ENCODE results near the gene ZPBP2.
"Not testable (repeated sequence)": the region's sequence is repeated elsewhere in the genome, so short reads cannot be mapped to it uniquely, and the experiment has no call there.

The ZPBP2 gene

GRCh38 chr17:39855911-39856649, 11.9 kb upstream of the ZPBP2 start:
- DNase-seq: not testable (repeated sequence)

GRCh38 chr17:39861235-39861634, 6.8 kb upstream of the ZPBP2 start:
- no peak for DNase-seq

- no peak for DNase-seq
Observed at GRCh38 chr17:39863244-39863917, 4.6 kb upstream of the ZPBP2 start.

GRCh38 chr17:39863918-39864746, 3.9 kb upstream of the ZPBP2 start, which contains the start of gene IKZF3:
Gene IKZF3 (minus strand): TSS chr17:39864312. CDS start chr17:39864126, 186 bp downstream.
- peak; percentile 90 to 92 for DNase-seq

- DNase-seq: no peak
Observed at GRCh38 chr17:39866013-39866730, 1.8 kb upstream of the ZPBP2 start.

- DNase-seq: peak; percentile 79 to 81
Observed at GRCh38 chr17:39867084-39867879, 720 bp upstream of the ZPBP2 start.

GRCh38 chr17:39868554-39868942, 546 bp downstream of the ZPBP2 start:
- DNase-seq: no peak

- no peak for DNase-seq
Observed at GRCh38 chr17:39870776-39871175, 2.8 kb downstream of the ZPBP2 start.

- no peak for DNase-seq
Observed at GRCh38 chr17:39871801-39872200, 3.8 kb downstream of the ZPBP2 start.

- DNase-seq: no peak
Observed at GRCh38 chr17:39872751-39873150, 4.7 kb downstream of the ZPBP2 start.

GRCh38 chr17:39886102-39886501, 18.1 kb downstream of the ZPBP2 start:
- DNase-seq: not testable (repeated sequence)

- DNase-seq: no peak
Observed at GRCh38 chr17:39887078-39887477, 19.1 kb downstream of the ZPBP2 start.

- no peak for DNase-seq
Observed at GRCh38 chr17:39889200-39889599, 21.2 kb downstream of the ZPBP2 start.

GRCh38 chr17:39894681-39895376, 26.8 kb downstream of the ZPBP2 start:
- peak in 1 of 2 experiments; percentile 7 for DNase-seq

- DNase-seq: no peak
Observed at GRCh38 chr17:39898088-39898487, 30.1 kb downstream of the ZPBP2 start.

GRCh38 chr17:39899215-39899614, 31.2 kb downstream of the ZPBP2 start:
- no peak for DNase-seq

- not testable (repeated sequence) for DNase-seq
Observed at GRCh38 chr17:39902027-39902426, 34.0 kb downstream of the ZPBP2 start.

- peak in 1 of 2 experiments; percentile 13 for DNase-seq
Observed at GRCh38 chr17:39903158-39903884, 35.3 kb downstream of the ZPBP2 start.

GRCh38 chr17:39904990-39905288, 36.9 kb downstream of the ZPBP2 start:
- no peak for DNase-seq

- no peak for DNase-seq
Observed at GRCh38 chr17:39908789-39909352, 40.9 kb downstream of the ZPBP2 start.
